GM12891 (cell line): ENCODE measurements around the gene GLIPR1L1.

Experiments
- POLR2A ChIP-seq: IDR thresholded peaks from 2 replicates; pipeline ENCODE4 v1.6.1; 2011; ENCODE audit warnings: low read depth, low read length, control low read depth
- SPI1 ChIP-seq: IDR thresholded peaks from 2 replicates; pipeline ENCODE4 v1.6.1; 2011; ENCODE audit warnings: low read depth, low read length, control low read depth

DNA sequence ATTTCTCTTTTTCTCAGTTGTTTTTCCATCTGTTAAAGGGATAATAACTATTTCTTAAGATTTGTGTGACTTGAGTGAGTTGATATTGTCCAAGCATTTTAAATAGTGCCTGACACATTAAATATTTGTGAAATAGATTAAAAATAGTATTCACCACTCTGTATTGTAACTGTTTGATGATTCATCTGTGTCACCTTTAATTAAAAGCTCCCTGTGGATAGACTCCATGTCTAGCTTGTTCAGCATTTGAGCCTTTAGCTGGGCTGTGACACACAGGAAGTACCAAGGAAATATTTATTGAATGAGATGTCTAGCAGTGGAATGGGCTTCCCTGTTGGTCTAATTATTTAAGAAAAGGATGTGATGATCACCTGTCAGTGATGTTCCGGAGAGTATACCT is 54.6 kb downstream of the GLIPR1L1 start:
- TF ChIP-seq POLR2A, result no peak
- TF ChIP-seq SPI1, result no peak
